ENCODE data around the gene KIF3A.

The KIF3A gene

DNA sequence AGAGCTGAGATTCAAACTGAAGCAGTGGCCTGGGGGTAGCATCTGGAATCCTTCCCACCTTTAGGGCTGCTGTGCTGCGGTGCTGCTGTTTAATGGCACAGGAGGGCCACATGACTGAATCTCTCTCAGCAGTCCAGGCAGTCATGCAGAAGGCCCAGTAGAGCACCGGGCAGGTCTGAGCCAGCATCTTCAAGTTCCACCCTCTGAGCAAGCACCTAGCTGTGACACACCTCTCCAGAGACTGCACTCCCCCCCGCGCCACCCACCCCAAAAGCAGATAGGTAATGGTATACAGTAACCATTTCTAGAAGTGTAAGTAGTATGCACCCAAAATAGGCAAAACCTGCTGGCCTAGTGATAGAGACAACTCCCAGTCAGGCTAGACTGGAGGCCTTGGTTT is 55.4 kb downstream of the KIF3A start:
- no peak for TF ChIP-seq CTCF (IDR thresholded peaks at IDR 0.05; ENCODE audit: extremely low read depth, insufficient read depth, missing control alignments)
- in situ Hi-C loops (cut with MboI; ENCODE audit: low pct_unique_long_range_greater_than_20kb, low sequenced_read_pairs, unreplicated experiment), result no loop called here
- DNase-seq (ENCODE audit: low spot score), result no peak

GRCh38 chr5:132681476-132681831 is 55.9 kb downstream of the KIF3A start:
- in situ Hi-C loops (cut with MboI; ENCODE audit: low pct_unique_long_range_greater_than_20kb, low sequenced_read_pairs, unreplicated experiment), result no loop called here
- no peak for DNase-seq (ENCODE audit: low spot score)
- TF ChIP-seq CTCF (IDR thresholded peaks at IDR 0.05; ENCODE audit: extremely low read depth, insufficient read depth, missing control alignments), result no peak

GRCh38 chr5:132680780-132681475 is 56.4 kb downstream of the KIF3A start:
- DNase-seq (ENCODE audit: low spot score), result no peak
- no peak for TF ChIP-seq CTCF (IDR thresholded peaks at IDR 0.05; ENCODE audit: extremely low read depth, insufficient read depth, missing control alignments)
- in situ Hi-C loops (cut with MboI; ENCODE audit: low pct_unique_long_range_greater_than_20kb, low sequenced_read_pairs, unreplicated experiment), result no loop called here

DNA sequence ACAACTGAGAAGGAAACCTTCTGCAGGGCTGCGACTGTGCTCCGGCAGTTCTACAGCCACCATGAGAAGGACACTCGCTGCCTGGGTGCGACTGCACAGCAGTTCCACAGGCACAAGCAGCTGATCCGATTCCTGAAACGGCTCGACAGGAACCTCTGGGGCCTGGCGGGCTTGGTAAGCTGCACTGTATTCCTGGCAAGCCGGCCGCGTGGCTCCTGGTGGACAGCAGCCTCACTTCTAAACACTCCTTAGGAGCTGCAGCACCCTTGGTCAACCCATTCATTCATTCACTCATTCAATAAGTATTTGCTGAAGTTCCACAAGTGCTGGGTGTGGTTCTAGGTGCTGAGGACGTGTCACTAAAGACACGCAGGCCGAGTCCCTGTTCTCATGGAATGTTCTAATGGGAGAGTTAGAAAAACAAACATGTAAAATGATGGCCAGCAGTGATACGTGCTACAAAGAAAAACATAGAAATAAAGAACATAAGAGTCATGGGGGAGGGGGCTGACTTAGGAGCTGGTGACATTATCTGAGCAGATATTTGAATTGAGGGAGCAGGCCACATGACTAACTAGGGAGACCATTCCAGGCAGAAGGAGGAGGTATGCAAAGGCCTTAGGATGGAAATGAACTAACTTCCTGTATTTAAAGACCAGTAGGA is 57.5 kb downstream of the KIF3A start:
- TF ChIP-seq CTCF (IDR thresholded peaks at IDR 0.05; ENCODE audit: extremely low read depth, insufficient read depth, missing control alignments), result no peak
- in situ Hi-C loops (cut with MboI; ENCODE audit: low pct_unique_long_range_greater_than_20kb, low sequenced_read_pairs, unreplicated experiment), result no loop called here
- DNase-seq (ENCODE audit: low spot score), result no peak

- TF ChIP-seq CTCF (IDR thresholded peaks at IDR 0.05; ENCODE audit: extremely low read depth, insufficient read depth, missing control alignments), result no peak
- in situ Hi-C loops (cut with MboI; ENCODE audit: low pct_unique_long_range_greater_than_20kb, low sequenced_read_pairs, unreplicated experiment), result no loop called here
- DNase-seq (ENCODE audit: low spot score), result no peak
Measured at GRCh38 chr5:132679166-132679565, 58.2 kb downstream of the KIF3A start.

GRCh38 chr5:132678735-132679134 is 58.6 kb downstream of the KIF3A start:
- DNase-seq (ENCODE audit: low spot score), result no peak
- no peak for TF ChIP-seq CTCF (IDR thresholded peaks at IDR 0.05; ENCODE audit: extremely low read depth, insufficient read depth, missing control alignments)
- in situ Hi-C loops (cut with MboI; ENCODE audit: low pct_unique_long_range_greater_than_20kb, low sequenced_read_pairs, unreplicated experiment), result no loop called here
